ENCODE results near the gene ARHGAP4. TPM values are rescaled to one million over a fixed set of nuclear protein-coding genes. Genes with fewer than 3 reads are reported as not detected.

ARHGAP4 gene
- total and polyA plus RNA-seq, 2 donors (not counting 3 experiments of a cell fraction or from before 2014, with no cell fraction given): 20.9 to 33.3 TPM

GRCh38 chrX:153935326-153935851 is 9.3 kb upstream of the ARHGAP4 start:
- no peaks in the 10 kb centered on the region for H3K27me3 ChIP-seq (ENCODE audit: control insufficient read depth in 2 of 2, insufficient read depth in 2 of 2, low read length in 2 of 2)
- DNase-seq (ENCODE audit: low read depth, low spot score): no peak
- H3K79me2 ChIP-seq (ENCODE audit: control insufficient read depth, insufficient read depth, low read length): peaks cover 28% of the 10 kb centered on the region
- no TSS peak for BruUV-seq (replicated peaks)
- H3K4me1 ChIP-seq (ENCODE audit: control insufficient read depth, extremely low read depth, insufficient read depth, low read length): no peaks in the 10 kb centered on the region
- peak overlapping the region in 1 of 3 experiments; percentile 34 for H3K4me3 ChIP-seq (replicated peaks in 1 of 3; ENCODE audit: insufficient read depth in 1 of 3, low read depth in 1 of 3, low read length in 3 of 3)
- no peak overlapping the region for H2AFZ ChIP-seq (ENCODE audit: low read depth, low read length)
- dilution Hi-C loops (cut with MboI; ENCODE audit: extremely low pct_ligation_motif_present, low sequenced_read_pairs) (no loop called here), intact Hi-C loops (cut with micrococcal nuclease) (no loop called here)
- H3K36me3 ChIP-seq (ENCODE audit: control insufficient read depth in 2 of 2, extremely low read depth in 1 of 2, insufficient read depth in 2 of 2, low read length in 2 of 2): peaks cover 0 to 12% of the 10 kb centered on the region in 2 experiments
- H3K9me3 ChIP-seq (replicated peaks; ENCODE audit: control insufficient read depth, insufficient read depth, low read length): no peaks in the 10 kb centered on the region
- H3K4me2 ChIP-seq (ENCODE audit: insufficient read depth, low read length): no peak overlapping the region
- no peaks in the 10 kb centered on the region for H4K20me1 ChIP-seq (replicated peaks; ENCODE audit: control insufficient read depth, extremely low read depth, insufficient read depth, low read length)
- no peaks in the 10 kb centered on the region for H3K9me1 ChIP-seq (replicated peaks; ENCODE audit: control insufficient read depth, extremely low read depth, insufficient read depth, low read length)
- H3K27ac ChIP-seq (ENCODE audit: insufficient read depth, low read depth, low read length): no peak overlapping the region
- TF ChIP-seq MYC (IDR thresholded peaks at IDR 0.05; ENCODE audit: low read depth, low read length): no peak
- no peak for TF ChIP-seq GATA2 (IDR thresholded peaks at IDR 0.05; ENCODE audit: insufficient read depth, insufficient read length, low read depth, low read length)
- no peak for TF ChIP-seq POLR2AphosphoS5 (IDR thresholded peaks at IDR 0.05; ENCODE audit: insufficient read depth, low read depth, low read length)
- no peak for FAIRE-seq
- CTCF ChIA-PET: interaction anchor here (3.4 to 3.5 kb wide), 2 partner anchors 12 to 13 kb away, joined by 29 to 30 read pairs; no protein-coding TSS in a partner anchor
- POLR2A ChIA-PET: interaction anchor here (0.9 to 1.0 kb wide), 2 partner anchors 9 to 12 kb away, joined by 3 to 6 read pairs; partner anchors contain the start of gene RENBP
- no peak overlapping the region for H3K9ac ChIP-seq (replicated peaks; ENCODE audit: extremely low read depth, insufficient read depth, low read length)

- peak within 1 kb of the TSS; percentile 64 for H3K4me2 ChIP-seq (ENCODE audit: insufficient read depth, low read length)
- FAIRE-seq (peak; percentile 84), DNase-seq (ENCODE audit: low read depth, low spot score) (peak; percentile 62)
- no peaks in the 10 kb centered on the region for H3K9me1 ChIP-seq (replicated peaks; ENCODE audit: control insufficient read depth, extremely low read depth, insufficient read depth, low read length)
- peak within 1 kb of the TSS; percentile 62 for H3K9ac ChIP-seq (replicated peaks; ENCODE audit: extremely low read depth, insufficient read depth, low read length)
- peak within 1 kb of the TSS; percentile 33 to 57 (median 39) for H3K4me3 ChIP-seq (replicated peaks in 1 of 3; ENCODE audit: insufficient read depth in 1 of 3, low read depth in 1 of 3, low read length in 3 of 3)
- intact Hi-C loops (cut with micrococcal nuclease): no loop called here
- no peak for TF ChIP-seq POLR2A (IDR thresholded peaks at IDR 0.05; ENCODE audit: low read depth, low read length)
- TF ChIP-seq POLR2AphosphoS5 (IDR thresholded peaks at IDR 0.05; ENCODE audit: insufficient read depth, low read depth, low read length): peak; percentile 80
- ChIA-PET POLR2A (interaction anchor here (0.9 to 1.0 kb wide), 2 partner anchors 10 to 12 kb away, joined by 3 to 6 read pairs; partner anchors contain the start of gene RENBP), CTCF (interaction anchor here (3.4 to 3.5 kb wide), 2 partner anchors 11 to 13 kb away, joined by 29 to 30 read pairs; no protein-coding TSS in a partner anchor)
- H3K9me3 ChIP-seq (replicated peaks; ENCODE audit: control insufficient read depth, insufficient read depth, low read length): no peaks in the 10 kb centered on the region
- H3K4me1 ChIP-seq (ENCODE audit: control insufficient read depth, extremely low read depth, insufficient read depth, low read length): peaks cover 3% of the 10 kb centered on the region
- H3K27me3 ChIP-seq (ENCODE audit: control insufficient read depth in 2 of 2, insufficient read depth in 2 of 2, low read length in 2 of 2): no peaks in the 10 kb centered on the region
- no peaks in the 10 kb centered on the region for H4K20me1 ChIP-seq (replicated peaks; ENCODE audit: control insufficient read depth, extremely low read depth, insufficient read depth, low read length)
- dilution Hi-C loops (cut with MboI; ENCODE audit: extremely low pct_ligation_motif_present, low sequenced_read_pairs): no loop called here
- H3K36me3 ChIP-seq (ENCODE audit: control insufficient read depth in 2 of 2, extremely low read depth in 1 of 2, insufficient read depth in 2 of 2, low read length in 2 of 2): peaks cover 0 to 14% of the 10 kb centered on the region in 2 experiments
- no peak within 1 kb of the TSS for H2AFZ ChIP-seq (ENCODE audit: low read depth, low read length)
- BruUV-seq (replicated peaks): no TSS peak
- peaks cover 28% of the 10 kb centered on the region for H3K79me2 ChIP-seq (ENCODE audit: control insufficient read depth, insufficient read depth, low read length)
- peak within 1 kb of the TSS; percentile 44 for H3K27ac ChIP-seq (ENCODE audit: insufficient read depth, low read depth, low read length)
Measured at GRCh38 chrX:153934762-153935325, 8.8 kb upstream of the ARHGAP4 start, which contains the start of gene NAA10. NAA10 (minus strand) TSS chrX:153935037; CDS start chrX:153934904, 133 bp downstream.

All from endothelial cell of umbilical vein (primary cell).